Activated CD4-positive, alpha-beta T cell treated with anti-CD3 and anti-CD28 coated beads, Interleukin-2, amount 10 ng/mL, durations not matched to agents 24 days and 14 days (primary cell): Measurements from ENCODE around the gene GBA2. TPM values are rescaled to one million over a fixed set of nuclear protein-coding genes. Genes with fewer than 3 reads are reported as not detected.

Source experiments
- total RNA-seq: library from RNA; stranded (reverse); gene quantifications from 2 replicates; pipeline ENCODE4 v1.2.3, GENCODE V29; 2022

The GBA2 gene
- total RNA-seq, 1 donor from 2014 or later = 46.7 TPM

Other genes starting within 250 kb of the GBA2 start
- gene TESK1, start 144.0 kb downstream of the GBA2 start, total RNA-seq = 48.7 and 52.9 TPM in 2 replicates
- 8.1 and 9.0 TPM in 2 replicates for gene CD72, start 130.8 kb downstream of the GBA2 start, total RNA-seq
- gene SIT1, start 98.3 kb downstream of the GBA2 start, total RNA-seq = 80.4 and 81.8 TPM in 2 replicates
- 5,949 and 6,301 TPM in 2 replicates for gene RMRP, start 91.2 kb downstream of the GBA2 start, total RNA-seq
- gene CCDC107, start 90.9 kb downstream of the GBA2 start, total RNA-seq = 20.8 and 21.8 TPM in 2 replicates
- 9.9 and 10.8 TPM in 2 replicates for gene ARHGEF39, start 84.0 kb downstream of the GBA2 start, total RNA-seq
- 0.52 and 0.82 TPM in 2 replicates for gene CA9, start 75.3 kb downstream of the GBA2 start, total RNA-seq
- 3.6 and 3.8 TPM in 2 replicates for gene TPM2, start 59.3 kb downstream of the GBA2 start, total RNA-seq
- 220 and 243 TPM in 2 replicates for gene TLN1, start 17.0 kb downstream of the GBA2 start, total RNA-seq
- gene CREB3, start 16.6 kb downstream of the GBA2 start, total RNA-seq = 27.0 and 27.6 TPM in 2 replicates
- 16.3 and 16.7 TPM in 2 replicates for gene RGP1, start 59 bp upstream of the GBA2 start, total RNA-seq
- gene MSMP, start 5.0 kb upstream of the GBA2 start, total RNA-seq = 0.88 TPM in 1 of 2 replicates, not detected in the other
- 11.3 and 15.4 TPM in 2 replicates for gene NPR2, start 42.4 kb upstream of the GBA2 start, total RNA-seq
- gene SPAG8, start 63.0 kb upstream of the GBA2 start, total RNA-seq = 0.21 and 0.52 TPM in 2 replicates
- gene HINT2, start 65.8 kb upstream of the GBA2 start, total RNA-seq = 42.3 and 42.5 TPM in 2 replicates
- gene FAM221B, start 79.5 kb upstream of the GBA2 start, total RNA-seq = not detected in 2 replicates
- gene TMEM8B, start 80.0 kb upstream of the GBA2 start, total RNA-seq = 2.0 and 2.3 TPM in 2 replicates
- gene OR13J1, start 121.2 kb upstream of the GBA2 start, total RNA-seq = not detected in 2 replicates
- gene HRCT1, start 157.0 kb upstream of the GBA2 start, total RNA-seq = not detected in 2 replicates
- gene SPAAR, start 160.3 kb upstream of the GBA2 start, total RNA-seq = not detected in 2 replicates
- not detected in 2 replicates for gene OR2S2, start 208.9 kb upstream of the GBA2 start, total RNA-seq